HEK293T (cell line): ENCODE data around the gene DHRS1.

ENCODE experiments used
- BHLHE40 ChIP-seq: fragments of 450-650 bp; IDR thresholded peaks from 2 replicates; pipeline ENCODE4 v1.6.1; 2016; ENCODE audit warnings: mild to moderate bottlenecking, moderate library complexity, borderline replicate concordance
- SP1 ChIP-seq: fragments of 450-650 bp; IDR thresholded peaks from 2 replicates; pipeline ENCODE4 v1.6.1; 2017

GRCh38 chr14:24321212-24321975 lies 21.8 kb upstream of the DHRS1 start:
- TF ChIP-seq BHLHE40 (no peak), SP1 (no peak)
